ENCODE results near the gene RAPGEF3.

RAPGEF3 gene

GRCh38 chr12:47777151-47777550 lies 18.5 kb upstream of the RAPGEF3 start:
- DNase-seq, result peak in 2 of 51 donors; percentile 61 to 67

- DNase-seq, result peak in 4 of 51 donors; percentile 25 to 50 (median 42)
Measured at GRCh38 chr12:47776471-47777143, 17.9 kb upstream of the RAPGEF3 start.

GRCh38 chr12:47775100-47775911 lies 16.6 kb upstream of the RAPGEF3 start:
- peak in 27 of 51 donors; percentile 13 to 75 (median 51) for DNase-seq

- peak in 7 of 51 donors; percentile 15 to 41 (median 34) for DNase-seq
Measured at GRCh38 chr12:47774663-47775062, 16.0 kb upstream of the RAPGEF3 start.

GRCh38 chr12:47773858-47774580 lies 15.3 kb upstream of the RAPGEF3 start:
- peak in 4 of 51 donors; percentile 14 to 53 (median 34) for DNase-seq

GRCh38 chr12:47773062-47773857 lies 14.6 kb upstream of the RAPGEF3 start, which contains the start of gene SLC48A1:
Gene SLC48A1, plus strand, starts transcription at chr12:47773238. Its CDS starts 67 bp downstream, at chr12:47773305.
- DNase-seq, result peak in 46 of 51 donors; percentile 31 to 85 (median 62)

- DNase-seq, result no peak
Measured at GRCh38 chr12:47772738-47773061, 14.0 kb upstream of the RAPGEF3 start.

- peak in 10 of 51 donors; percentile 13 to 50 (median 28) for DNase-seq
Measured at GRCh38 chr12:47772094-47772660, 13.5 kb upstream of the RAPGEF3 start.

GRCh38 chr12:47771304-47771703 lies 12.6 kb upstream of the RAPGEF3 start:
- no peak for DNase-seq

GRCh38 chr12:47770086-47770726 lies 11.5 kb upstream of the RAPGEF3 start:
- DNase-seq, result no peak

- no peak for DNase-seq
Measured at GRCh38 chr12:47769234-47770085, 10.8 kb upstream of the RAPGEF3 start.

GRCh38 chr12:47768323-47768811 lies 9.7 kb upstream of the RAPGEF3 start:
- no peak for DNase-seq

- peak in 21 of 51 donors; percentile 10 to 68 (median 37) for DNase-seq
Measured at GRCh38 chr12:47767216-47767724, 8.6 kb upstream of the RAPGEF3 start.

GRCh38 chr12:47766502-47767215 lies 8.0 kb upstream of the RAPGEF3 start:
- no peak for DNase-seq

- DNase-seq, result no peak
Measured at GRCh38 chr12:47763481-47764346, 5.0 kb upstream of the RAPGEF3 start.

- no peak for DNase-seq
Measured at GRCh38 chr12:47762850-47763465, 4.3 kb upstream of the RAPGEF3 start.

- DNase-seq, result no peak
Measured at GRCh38 chr12:47758584-47758833, 171 bp downstream of the RAPGEF3 start.

All from hypothalamus (tissue), 51 donors.